Fibroblast of mammary gland (primary cell): ENCODE data around the gene ZNF490.

Source experiments
- DNase-seq: peaks from one replicate; pipeline ENCODE4 v3.0.0-alpha.2; 2010; ENCODE audit warnings: low read depth
- H3K4me3 ChIP-seq: 2 replicates; pipeline ENCODE4 v1.5.1; 2011; ENCODE audit warnings: low read depth, mild to moderate bottlenecking, low read length, moderate library complexity; ENCODE audit not compliant: control insufficient read depth
- TF ChIP-seq, protein P1 (sequence below): conservative IDR thresholded peaks from 2 replicates; pipeline ENCODE4 v1.5.1; 2011; ENCODE audit warnings: low read depth, low read length, inconsistent platforms; ENCODE audit not compliant: control insufficient read depth, insufficient read depth

ZNF490 gene

DNA sequence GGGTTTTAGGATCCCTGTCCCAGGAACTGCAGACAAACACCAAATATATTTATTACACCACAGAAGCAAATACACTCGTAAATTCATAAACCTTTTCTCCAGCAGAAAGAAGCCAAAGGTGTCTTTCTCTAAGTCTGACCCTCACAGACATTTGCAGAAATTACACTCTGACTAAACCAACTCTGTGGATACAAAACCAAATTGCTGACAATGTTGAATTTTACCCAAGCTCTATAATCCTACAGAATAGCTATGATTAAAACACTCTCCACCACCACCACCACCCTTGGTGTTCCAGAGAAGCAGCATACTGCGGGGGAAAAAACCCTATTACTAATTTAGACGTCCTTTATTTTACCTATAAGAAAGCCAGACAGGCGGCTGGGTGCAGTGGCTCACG, 64.5 kb downstream of the ZNF490 start:
- no peak for DNase-seq
- H3K4me3 ChIP-seq, result no peak overlapping the region

DNA sequence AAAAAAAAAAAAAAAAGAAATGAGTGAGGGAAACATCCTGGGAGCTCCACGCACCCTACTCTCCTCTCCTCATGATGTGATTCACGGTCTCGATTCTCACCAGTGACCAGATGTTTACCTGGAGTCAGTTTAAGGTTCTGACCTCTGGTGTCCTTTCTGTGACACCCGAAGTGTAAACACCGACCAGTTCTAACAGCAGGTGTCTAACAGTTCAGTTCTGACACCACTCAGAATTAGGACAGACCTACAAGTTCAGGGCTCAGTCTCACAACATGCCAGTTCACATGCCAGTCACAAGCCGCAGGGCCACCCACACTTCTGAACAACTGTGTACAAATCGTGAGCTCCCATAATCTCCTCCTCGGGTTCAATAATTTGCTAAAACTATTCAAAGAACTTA, 65.3 kb downstream of the ZNF490 start:
- H3K4me3 ChIP-seq, result no peak overlapping the region
- TF ChIP-seq, protein P1, sequence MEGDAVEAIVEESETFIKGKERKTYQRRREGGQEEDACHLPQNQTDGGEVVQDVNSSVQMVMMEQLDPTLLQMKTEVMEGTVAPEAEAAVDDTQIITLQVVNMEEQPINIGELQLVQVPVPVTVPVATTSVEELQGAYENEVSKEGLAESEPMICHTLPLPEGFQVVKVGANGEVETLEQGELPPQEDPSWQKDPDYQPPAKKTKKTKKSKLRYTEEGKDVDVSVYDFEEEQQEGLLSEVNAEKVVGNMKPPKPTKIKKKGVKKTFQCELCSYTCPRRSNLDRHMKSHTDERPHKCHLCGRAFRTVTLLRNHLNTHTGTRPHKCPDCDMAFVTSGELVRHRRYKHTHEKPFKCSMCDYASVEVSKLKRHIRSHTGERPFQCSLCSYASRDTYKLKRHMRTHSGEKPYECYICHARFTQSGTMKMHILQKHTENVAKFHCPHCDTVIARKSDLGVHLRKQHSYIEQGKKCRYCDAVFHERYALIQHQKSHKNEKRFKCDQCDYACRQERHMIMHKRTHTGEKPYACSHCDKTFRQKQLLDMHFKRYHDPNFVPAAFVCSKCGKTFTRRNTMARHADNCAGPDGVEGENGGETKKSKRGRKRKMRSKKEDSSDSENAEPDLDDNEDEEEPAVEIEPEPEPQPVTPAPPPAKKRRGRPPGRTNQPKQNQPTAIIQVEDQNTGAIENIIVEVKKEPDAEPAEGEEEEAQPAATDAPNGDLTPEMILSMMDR, result no peak
- DNase-seq, result no peak

More for the DNA sequence above, 64.5 kb downstream of the ZNF490 start:
- TF ChIP-seq, protein P1, result no peak

DNA sequence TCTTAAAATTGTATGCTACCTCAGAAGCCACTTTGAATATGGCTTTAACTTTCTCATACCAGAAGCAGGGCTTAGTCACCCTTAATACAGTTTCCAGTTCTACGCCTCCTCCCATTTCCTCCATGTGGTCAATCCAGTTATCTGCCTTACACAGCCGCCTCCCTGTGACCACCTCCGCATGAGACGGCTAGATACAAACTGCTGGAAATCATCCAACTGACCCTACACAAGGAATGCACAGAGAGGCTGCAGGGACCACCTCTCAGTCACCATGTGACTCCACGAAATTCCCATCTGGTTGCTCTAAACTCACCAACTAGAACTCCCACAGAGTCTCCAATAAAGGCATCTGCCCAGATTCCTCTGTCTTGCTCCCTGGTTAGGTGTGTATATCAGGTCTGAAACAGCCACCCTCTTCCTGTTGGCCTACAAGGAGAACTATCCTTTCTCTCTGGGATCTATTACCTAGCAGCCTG, 66.2 kb downstream of the ZNF490 start:
- TF ChIP-seq, protein P1, result no peak
- no peak overlapping the region for H3K4me3 ChIP-seq
- DNase-seq, result peak; percentile 66

DNA sequence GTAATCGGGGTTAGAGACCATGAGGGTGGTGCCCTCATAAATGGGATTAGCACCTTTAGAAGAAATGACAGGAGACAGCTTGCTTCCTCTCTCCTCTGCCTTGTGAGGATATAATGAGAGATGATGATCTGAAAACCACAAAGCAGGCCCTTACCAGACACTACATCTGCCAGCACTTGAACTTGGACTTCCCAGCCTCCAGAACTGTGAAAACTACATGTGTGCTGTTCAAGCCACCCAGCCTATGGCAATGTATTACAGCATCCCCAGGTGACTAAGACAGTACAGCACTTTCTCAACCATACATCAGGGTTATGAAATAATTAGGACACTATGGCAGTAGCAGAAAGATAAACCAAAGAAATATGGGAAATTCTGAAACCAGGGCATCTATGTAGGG, 66.8 kb downstream of the ZNF490 start:
- TF ChIP-seq, protein P1, result no peak
- peak; percentile 51 for DNase-seq

More for the DNA sequence above, 66.8 kb downstream of the ZNF490 start:
- no peak overlapping the region for H3K4me3 ChIP-seq
